IMR-90 (cell line): ENCODE results near the gene TK1. TPM values are rescaled to one million over a fixed set of nuclear protein-coding genes. Genes with fewer than 3 reads are reported as not detected.
A peak's percentile ranks its signal among the peaks of the same experiment; 100 is the strongest.

Experiments used
- ATAC-seq: fragments of 200-7000 bp; cut with Tn5 transposase; 2 replicates; pipeline ENCODE4 v1.9.1; 2020; ENCODE audit warnings: low read depth, mild to moderate bottlenecking, moderate library complexity
- BruUV-seq: library from RNA; stranded (reverse); fragments of 400-500 nt; replicated peaks from 2 replicates; lab custom pipeline; 2021; lab: Mats Ljungman, UMichigan
- CTCF ChIA-PET: fragments of 300-600 bp; formaldehyde crosslinking; extraction: SDS; loops from one replicate; lab custom pipeline; 2021; ENCODE audit warnings: antibody characterized with exemption; lab: Yijun Ruan, JAX
- POLR2A ChIA-PET: fragments of 300-600 bp; sonication (Branson Sonifier 250); formaldehyde crosslinking; loops from one replicate; lab custom pipeline; 2022; ENCODE audit warnings: antibody characterized with exemption; ENCODE audit not compliant: unreplicated experiment; lab: Charles Lee
- DNase-seq: peaks from one replicate; pipeline ENCODE4 v3.0.0; 2013
- H2AFZ ChIP-seq: replicated peaks from 2 replicates; pipeline ENCODE3; 2013; ENCODE audit warnings: low read length, mild to moderate bottlenecking; ENCODE audit not compliant: poor library complexity
- H2AK5ac ChIP-seq: 2 replicates; pipeline ENCODE4 v1.6.1; 2013; ENCODE audit warnings: low read depth, low read length, inconsistent platforms
- H2AK9ac ChIP-seq: replicated peaks from 2 replicates; pipeline ENCODE3; 2013; ENCODE audit warnings: mild to moderate bottlenecking, low read depth, low read length, moderate library complexity; ENCODE audit not compliant: poor library complexity
- H2BK120ac ChIP-seq: 2 replicates; pipeline ENCODE4 v1.6.1; 2013; ENCODE audit warnings: low read depth, low read length, inconsistent platforms
- H2BK15ac ChIP-seq: 3 replicates; pipeline ENCODE4 v1.6.1; 2013; ENCODE audit warnings: low read depth, low read length, inconsistent platforms
- H2BK20ac ChIP-seq: 2 replicates; pipeline ENCODE4 v1.6.1; 2013; ENCODE audit warnings: low read depth, mild to moderate bottlenecking, inconsistent platforms, low read length, moderate library complexity
- H2BK5ac ChIP-seq: 2 replicates; pipeline ENCODE4 v1.6.1; 2013; ENCODE audit warnings: mild to moderate bottlenecking, low read depth, low read length, inconsistent platforms; ENCODE audit not compliant: poor library complexity, severe bottlenecking
- H3K14ac ChIP-seq: replicated peaks from 2 replicates; pipeline ENCODE4 v1.6.1; 2013; ENCODE audit warnings: low read depth, low read length, inconsistent platforms
- H3K18ac ChIP-seq: 2 replicates; pipeline ENCODE4 v1.6.1; 2013; ENCODE audit warnings: low read depth, low read length, control low read depth
- H3K23ac ChIP-seq: 2 replicates; pipeline ENCODE4 v1.6.1; 2013; ENCODE audit warnings: low read depth, low read length, inconsistent platforms
- H3K27ac ChIP-seq: 2 replicates; pipeline ENCODE4 v1.5.1; 2013; ENCODE audit warnings: mild to moderate bottlenecking, control low read depth, low read length; ENCODE audit not compliant: insufficient read depth
- H3K27me3 ChIP-seq: 2 replicates; pipeline ENCODE4 v1.6.1; 2013; ENCODE audit warnings: low read length; ENCODE audit not compliant: control insufficient read depth, insufficient read depth
- H3K36me3 ChIP-seq: 2 replicates; pipeline ENCODE4 v1.6.1; 2013; ENCODE audit warnings: low read length, mixed read lengths; ENCODE audit not compliant: control insufficient read depth, insufficient read depth
- H3K4ac ChIP-seq: 2 replicates; pipeline ENCODE4 v1.6.1; 2013; ENCODE audit warnings: low read depth, low read length, inconsistent platforms
- H3K4me1 ChIP-seq: 2 replicates; pipeline ENCODE4 v1.6.1; 2013; ENCODE audit warnings: low read length, mixed read lengths; ENCODE audit not compliant: control insufficient read depth, insufficient read depth
- H3K4me2 ChIP-seq: 2 replicates; pipeline ENCODE4 v1.6.1; 2013; ENCODE audit warnings: low read depth, mild to moderate bottlenecking, control low read depth, low read length, moderate library complexity
- H3K4me3 ChIP-seq: 2 replicates; pipeline ENCODE4 v1.5.1; 2013; ENCODE audit warnings: low read depth, mild to moderate bottlenecking, control low read depth, low read length, moderate library complexity; ENCODE audit not compliant: insufficient read depth
- H3K56ac ChIP-seq: 2 replicates; pipeline ENCODE4 v1.6.1; 2013; ENCODE audit warnings: low read length, inconsistent platforms; ENCODE audit not compliant: insufficient read depth; ENCODE audit errors: extremely low read depth
- H3K79me1 ChIP-seq, 2 experiments: 2 replicates each; pipeline ENCODE4 v1.6.1; 2013; ENCODE audit warnings: low read length in 2 of 2, inconsistent platforms in 1 of 2, low read depth in 1 of 2
- H3K9ac ChIP-seq: 2 replicates; pipeline ENCODE4 v1.6.1; 2013; ENCODE audit warnings: low read depth, low read length, control low read depth
- H3K9me1 ChIP-seq: 2 replicates; pipeline ENCODE4 v1.6.1; 2013; ENCODE audit warnings: low read length, inconsistent platforms; ENCODE audit not compliant: insufficient read depth
- H3K9me3 ChIP-seq: 2 replicates; pipeline ENCODE4 v1.6.1; 2013; ENCODE audit warnings: low read length; ENCODE audit not compliant: control insufficient read depth, insufficient read depth
- H4K20me1 ChIP-seq: 2 replicates; pipeline ENCODE4 v1.6.1; 2013; ENCODE audit warnings: low read length, inconsistent platforms; ENCODE audit not compliant: insufficient read depth
- H4K5ac ChIP-seq: 2 replicates; pipeline ENCODE4 v1.6.1; 2013; ENCODE audit warnings: mild to moderate bottlenecking, low read depth, low read length, control low read depth
- H4K8ac ChIP-seq, 2 experiments: 2 replicates each; pipeline ENCODE4 v1.6.1; 2013; ENCODE audit warnings: low read depth in 2 of 2, low read length in 2 of 2, control low read depth in 1 of 2, inconsistent platforms in 1 of 2
- H4K91ac ChIP-seq: 2 replicates; pipeline ENCODE4 v1.6.1; 2013; ENCODE audit warnings: low read depth, low read length, inconsistent platforms; ENCODE audit not compliant: insufficient read depth
- CEBPB ChIP-seq: IDR thresholded peaks from 2 replicates; pipeline ENCODE4 v1.6.1; 2012; ENCODE audit warnings: low read depth, low read length, improper control_type of control experiment
- CTCF ChIP-seq: conservative IDR thresholded peaks from 2 replicates; pipeline ENCODE4 v1.5.1; 2012; ENCODE audit warnings: mild to moderate bottlenecking, low read depth, low read length, improper control_type of control experiment
- MXI1 ChIP-seq: IDR thresholded peaks from 2 replicates; pipeline ENCODE4 v1.6.1; 2012; ENCODE audit warnings: low read depth, mild to moderate bottlenecking, low read length, moderate library complexity, borderline replicate concordance
- POLR2A ChIP-seq: IDR thresholded peaks from 2 replicates; pipeline ENCODE4 v1.6.1; 2012; ENCODE audit warnings: mild to moderate bottlenecking, low read depth, low read length
- RAD21 ChIP-seq: IDR thresholded peaks from 2 replicates; pipeline ENCODE4 v1.6.1; 2012; ENCODE audit warnings: low read length, improper control_type of control experiment
- WGBS, 2 experiments: methylation state at CpG; one replicate each; pipeline versions ENCODE4 v1.1.5 to v1.1.7; 2013; ENCODE audit warnings: missing lambda C conversion rate in 2 of 2; ENCODE audit not compliant: insufficient read length in 1 of 2; ENCODE audit errors: extremely low coverage in 2 of 2; 5-methylcytosine and 5-hydroxymethylcytosine counted together
- dilution Hi-C: fragments of 300-500 bp; cut with HindIII; formaldehyde crosslinking; loops from one replicate; pipeline ENCODE4 v1.14.3; 2018; ENCODE audit warnings: low sequenced_read_pairs; ENCODE audit not compliant: unreplicated experiment
- in situ Hi-C: fragments of 300-500 bp; cut with MboI; formaldehyde crosslinking; loops from 3 replicates; pipeline ENCODE4 v1.14.3; 2019; ENCODE audit warnings: low sequenced_read_pairs, inconsistent platforms, mixed read lengths
- intact Hi-C: fragments of 100-400 bp; cut with micrococcal nuclease; formaldehyde crosslinking; loops from 2 replicates; pipeline ENCODE4 v1.10.0; 2022
- polyA plus RNA-seq, 3 experiments: library from polyadenylated mRNA; depleted of rRNA; stranded (reverse); fragments of >200 nt; gene quantifications; 2 replicates each; pipeline ENCODE4 v1.2.3, GENCODE V29; 2012; ENCODE audit warnings: low replicate concordance in 1 of 3
- total RNA-seq: library from RNA; depleted of rRNA; stranded (reverse); fragments of >200 nt; gene quantifications from 2 replicates; pipeline ENCODE4 v1.2.3, GENCODE V29; 2012

TK1 gene
- total and polyA plus RNA-seq, 2 of the 4 experiments (the other 2 are of a cell fraction), result 150 to 219 TPM

- H3K36me3 ChIP-seq, result no peaks in the 10 kb centered on the region
- no peak overlapping the region for H3K27ac ChIP-seq
- H2AK5ac ChIP-seq, result no peak overlapping the region
- peaks cover 0 to 3% of the 10 kb centered on the region in 2 experiments; a peak in 1 of 4 replicates for H3K79me1 ChIP-seq
- POLR2A ChIA-PET, result no interaction called here
- in situ Hi-C loops (no loop called here), intact Hi-C loops (no loop called here), dilution Hi-C loops (no loop called here)
- H2AFZ ChIP-seq, result no peak overlapping the region
- no peak overlapping the region for H3K18ac ChIP-seq
- TF ChIP-seq CTCF, result no peak
- TF ChIP-seq CEBPB, result no peak
- no peak for TF ChIP-seq MXI1
- no peak for TF ChIP-seq RAD21
- no peak for TF ChIP-seq POLR2A
- H3K9me1 ChIP-seq, result no peaks in the 10 kb centered on the region
- H4K8ac ChIP-seq, result no peak overlapping the region
- H2BK5ac ChIP-seq, result no peak overlapping the region
- H3K4ac ChIP-seq, result no peak overlapping the region
- CTCF ChIA-PET, result no interaction called here
- DNase-seq (peak; percentile 16), ATAC-seq (no peak)
- no peak overlapping the region for H3K56ac ChIP-seq
- H2BK120ac ChIP-seq, result no peak overlapping the region
- no peak overlapping the region for H3K9ac ChIP-seq
- H3K4me3 ChIP-seq, result no peak overlapping the region
- no peak overlapping the region for H3K23ac ChIP-seq
- no TSS peak for BruUV-seq
- peak overlapping the region; percentile 55 for H2AK9ac ChIP-seq
- WGBS, 2 experiments, result 30% methylated on average over 2 of the region's 10 CpGs; no CpG with 5 or more reads in 1 of the 2 experiments
- H3K9me3 ChIP-seq, result no peaks in the 10 kb centered on the region
- H2BK15ac ChIP-seq, result no peak overlapping the region
- H3K27me3 ChIP-seq, result peaks cover 25% of the 10 kb centered on the region
- H4K5ac ChIP-seq, result no peak overlapping the region
- no peak overlapping the region for H3K14ac ChIP-seq
- no peak overlapping the region for H3K4me2 ChIP-seq
- H4K91ac ChIP-seq, result no peak overlapping the region
- H2BK20ac ChIP-seq, result no peak overlapping the region
- H3K4me1 ChIP-seq, result no peaks in the 10 kb centered on the region
- H4K20me1 ChIP-seq, result no peaks in the 10 kb centered on the region; the same call in 1 of the 2 replicates
Observed at GRCh38 chr17:78227455-78227916, 40.6 kb upstream of the TK1 start.
